ENCODE measurements around the gene IDI2. TPM values are rescaled to one million over a fixed set of nuclear protein-coding genes. Genes with fewer than 3 reads are reported as not detected.

Gene IDI2
- polyA plus RNA-seq, 3 donors = not detected

DNA sequence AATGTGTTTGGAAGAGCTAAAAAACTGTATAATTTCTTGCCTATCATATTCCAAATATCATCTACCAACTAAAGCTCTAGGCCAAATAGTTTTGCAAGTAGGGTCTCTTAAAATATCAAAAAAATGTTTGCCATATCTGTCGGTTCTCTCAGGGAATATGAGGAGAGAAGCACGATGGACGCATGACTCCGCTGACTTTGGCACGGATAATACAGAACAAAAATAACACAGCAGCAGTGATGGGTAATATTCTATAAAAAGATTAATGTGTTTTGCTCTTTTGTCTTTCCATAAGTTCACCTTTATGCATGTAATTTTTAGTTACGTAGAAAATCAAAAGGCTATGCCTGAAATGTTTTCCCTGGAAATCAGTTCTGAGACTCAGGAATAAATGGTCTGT lies 919 bp upstream of the IDI2 start:
- Histone ChIP-seq H3K4me2 (replicated peaks; ENCODE audit: extremely low read depth, low read length, poor library complexity, severe bottlenecking) (no peak overlapping the region), H3K9me3 (replicated peaks in 1 of 2; ENCODE audit: control insufficient read depth in 1 of 2, insufficient read depth in 1 of 2, low read length in 2 of 2) (no peaks in the 10 kb centered on the region), H2AFZ (ENCODE audit: insufficient read depth, low read depth, low read length, poor library complexity, severe bottlenecking) (no peak overlapping the region), H3K4me3 (replicated peaks in 1 of 3; ENCODE audit: low read depth in 2 of 3, low read length in 3 of 3) (no peak overlapping the region), H3K27me3 (ENCODE audit: control insufficient read depth in 2 of 2, insufficient read depth in 2 of 2, low read length in 2 of 2) (no peaks in the 10 kb centered on the region), H3K4me1 (ENCODE audit: control insufficient read depth in 1 of 2, insufficient read depth in 2 of 2, low read length in 2 of 2) (no peaks in the 10 kb centered on the region), H3K27ac (ENCODE audit: low read depth in 1 of 2, low read length in 2 of 2) (no peak overlapping the region), H4K20me1 (ENCODE audit: insufficient read depth, low read length) (no peaks in the 10 kb centered on the region), H3K9ac (ENCODE audit: insufficient read depth, low read length, poor library complexity, severe bottlenecking) (no peak overlapping the region), H3K36me3 (replicated peaks in 1 of 2; ENCODE audit: control insufficient read depth in 1 of 2, insufficient read depth in 2 of 2, low read length in 2 of 2) (no peaks in the 10 kb centered on the region), H3K79me2 (ENCODE audit: insufficient read depth, low read length) (no peaks in the 10 kb centered on the region)
- no peaks in the 10 kb centered on the region for H3K27me3 Mint-ChIP-seq (ENCODE audit: low read depth in 3 of 3)
- TF ChIP-seq, protein P1, sequence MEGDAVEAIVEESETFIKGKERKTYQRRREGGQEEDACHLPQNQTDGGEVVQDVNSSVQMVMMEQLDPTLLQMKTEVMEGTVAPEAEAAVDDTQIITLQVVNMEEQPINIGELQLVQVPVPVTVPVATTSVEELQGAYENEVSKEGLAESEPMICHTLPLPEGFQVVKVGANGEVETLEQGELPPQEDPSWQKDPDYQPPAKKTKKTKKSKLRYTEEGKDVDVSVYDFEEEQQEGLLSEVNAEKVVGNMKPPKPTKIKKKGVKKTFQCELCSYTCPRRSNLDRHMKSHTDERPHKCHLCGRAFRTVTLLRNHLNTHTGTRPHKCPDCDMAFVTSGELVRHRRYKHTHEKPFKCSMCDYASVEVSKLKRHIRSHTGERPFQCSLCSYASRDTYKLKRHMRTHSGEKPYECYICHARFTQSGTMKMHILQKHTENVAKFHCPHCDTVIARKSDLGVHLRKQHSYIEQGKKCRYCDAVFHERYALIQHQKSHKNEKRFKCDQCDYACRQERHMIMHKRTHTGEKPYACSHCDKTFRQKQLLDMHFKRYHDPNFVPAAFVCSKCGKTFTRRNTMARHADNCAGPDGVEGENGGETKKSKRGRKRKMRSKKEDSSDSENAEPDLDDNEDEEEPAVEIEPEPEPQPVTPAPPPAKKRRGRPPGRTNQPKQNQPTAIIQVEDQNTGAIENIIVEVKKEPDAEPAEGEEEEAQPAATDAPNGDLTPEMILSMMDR (IDR thresholded peaks at IDR 0.05) = no peak
- no peak overlapping the region for H3K27ac Mint-ChIP-seq
- H3K9me3 Mint-ChIP-seq = peaks cover 0 to under 1% (median 0%) of the 10 kb centered on the region in 7 donors
- WGBS (ENCODE audit: insufficient coverage) = no CpG with 5 or more reads among the region's 6 CpGs
- DNase-seq = no peak
- intact Hi-C loops (cut with micrococcal nuclease) = no loop called here
- H3K36me3 Mint-ChIP-seq = peaks cover 0 to under 1% of the 10 kb centered on the region in 2 donors
- H3K4me1 Mint-ChIP-seq = no peaks in the 10 kb centered on the region
- no peak overlapping the region for H3K4me3 Mint-ChIP-seq

DNA sequence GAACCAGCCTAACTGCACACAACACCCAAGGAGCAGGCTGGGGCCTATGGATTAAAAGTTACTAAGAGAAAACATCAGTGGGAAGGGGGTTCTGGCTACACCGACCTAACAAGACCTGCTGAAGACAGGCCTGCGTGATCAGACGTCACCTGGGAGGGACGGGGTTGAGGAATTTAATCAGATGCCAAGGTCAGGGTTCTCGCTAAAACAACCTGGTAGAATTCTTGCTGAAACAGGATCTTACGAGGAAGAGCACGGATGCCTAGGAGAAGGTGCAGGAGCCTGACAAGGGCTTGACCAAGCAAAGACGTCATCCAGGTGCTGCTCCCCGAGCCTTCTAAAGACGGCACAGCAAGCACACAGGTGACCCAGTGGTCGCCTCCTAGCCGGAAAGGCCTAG lies 1.6 kb downstream of the IDI2 start:
- Histone ChIP-seq H3K36me3 (replicated peaks in 1 of 2; ENCODE audit: control insufficient read depth in 1 of 2, insufficient read depth in 2 of 2, low read length in 2 of 2) (peaks cover 13 to 15% of the 10 kb centered on the region in 2 donors), H2AFZ (ENCODE audit: insufficient read depth, low read depth, low read length, poor library complexity, severe bottlenecking) (no peak overlapping the region), H3K4me1 (ENCODE audit: control insufficient read depth in 1 of 2, insufficient read depth in 2 of 2, low read length in 2 of 2) (no peaks in the 10 kb centered on the region), H3K27ac (ENCODE audit: low read depth in 1 of 2, low read length in 2 of 2) (no peak overlapping the region), H3K4me2 (replicated peaks; ENCODE audit: extremely low read depth, low read length, poor library complexity, severe bottlenecking) (no peak overlapping the region), H3K79me2 (ENCODE audit: insufficient read depth, low read length) (no peaks in the 10 kb centered on the region), H3K27me3 (ENCODE audit: control insufficient read depth in 2 of 2, insufficient read depth in 2 of 2, low read length in 2 of 2) (no peaks in the 10 kb centered on the region), H3K9me3 (replicated peaks in 1 of 2; ENCODE audit: control insufficient read depth in 1 of 2, insufficient read depth in 1 of 2, low read length in 2 of 2) (no peaks in the 10 kb centered on the region), H3K4me3 (replicated peaks in 1 of 3; ENCODE audit: low read depth in 2 of 3, low read length in 3 of 3) (no peak overlapping the region), H4K20me1 (ENCODE audit: insufficient read depth, low read length) (no peaks in the 10 kb centered on the region), H3K9ac (ENCODE audit: insufficient read depth, low read length, poor library complexity, severe bottlenecking) (no peak overlapping the region)
- no peak overlapping the region for H3K27ac Mint-ChIP-seq
- peaks cover 0 to 4% (median 2%) of the 10 kb centered on the region in 7 donors for H3K9me3 Mint-ChIP-seq
- no peak overlapping the region for H3K4me3 Mint-ChIP-seq
- TF ChIP-seq, protein P1 (IDR thresholded peaks at IDR 0.05) = no peak
- peaks cover 15 to 21% of the 10 kb centered on the region in 2 donors for H3K36me3 Mint-ChIP-seq
- H3K27me3 Mint-ChIP-seq (ENCODE audit: low read depth in 3 of 3) = no peaks in the 10 kb centered on the region
- intact Hi-C loops (cut with micrococcal nuclease) = no loop called here
- 98% methylated on average over 12 of the region's 12 CpGs for WGBS (ENCODE audit: insufficient coverage)
- H3K4me1 Mint-ChIP-seq = no peaks in the 10 kb centered on the region
- no peak for DNase-seq

Data from CD14-positive monocyte (primary cell).